Inferior parietal cortex (tissue), 1 donor: ENCODE measurements around the gene CD96.

Source experiments
- DNase-seq: peaks from one replicate; pipeline ENCODE4 v3.0.0-alpha.2; 2016; ENCODE audit errors: extremely low spot score

Gene CD96

DNA sequence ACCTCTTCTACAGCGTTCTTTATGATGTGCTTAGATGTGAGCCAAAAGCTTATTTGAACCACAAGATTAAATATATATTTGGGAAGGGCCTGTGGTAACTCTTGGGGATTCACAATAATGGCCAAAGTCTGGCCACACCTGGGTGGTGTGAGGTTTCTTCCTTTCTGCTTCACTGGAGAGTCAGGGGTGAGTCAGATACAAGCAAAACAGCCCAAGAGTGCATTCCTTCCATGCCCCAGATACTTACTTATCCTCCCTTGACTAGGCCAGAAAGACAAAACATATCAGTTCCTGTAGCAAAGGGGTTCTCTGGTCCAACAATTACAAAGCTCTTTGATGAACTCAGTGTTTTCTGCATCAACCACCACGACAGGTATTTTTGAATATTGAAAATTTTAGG lies 52.2 kb downstream of the CD96 start:
- DNase-seq = no peak

DNA sequence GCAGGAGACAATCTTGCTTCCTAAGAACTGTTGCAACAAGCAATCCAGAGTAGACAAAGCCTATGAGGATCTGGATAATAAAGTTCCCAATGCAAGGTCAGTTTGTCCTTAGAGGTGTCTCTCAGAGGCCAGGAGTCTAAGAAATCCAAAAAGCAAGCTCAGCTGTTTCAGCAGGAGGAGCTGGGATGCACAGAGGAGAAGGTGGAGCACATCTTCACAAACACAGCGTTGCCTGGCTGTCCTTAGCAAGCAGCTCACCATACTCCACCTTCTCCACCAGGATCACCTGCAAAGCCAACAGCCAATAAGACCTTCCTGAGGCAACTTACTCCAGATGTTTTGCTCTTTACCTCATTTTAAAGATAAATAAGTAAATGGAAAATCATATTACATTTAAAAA lies 52.8 kb downstream of the CD96 start:
- no peak for DNase-seq

DNA sequence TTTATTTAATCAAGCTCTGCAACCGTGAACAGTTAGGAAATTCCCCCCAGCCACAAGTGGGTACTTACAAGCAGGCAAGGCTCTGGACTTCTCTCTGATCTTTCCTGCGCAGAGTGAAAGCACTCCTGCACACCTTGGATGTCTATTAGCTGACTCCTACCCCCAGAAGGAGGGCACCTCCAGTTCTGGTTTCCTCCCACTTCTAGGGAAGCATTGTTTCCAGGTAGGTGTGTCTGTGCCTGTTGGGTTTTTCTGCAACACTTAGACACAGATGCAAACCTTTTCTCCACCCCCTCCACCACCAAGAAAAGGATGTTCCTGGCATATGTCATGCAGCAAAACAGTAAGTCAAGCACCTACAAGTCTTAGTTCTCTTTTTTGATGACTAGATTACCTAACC lies 53.2 kb downstream of the CD96 start, which contains the start of gene ZBED2:
ZBED2 (minus strand) TSS at position 115 of the 400 bp plus-strand sequence. CDS start 1,145 bp downstream, outside the sequence.
- no peak for DNase-seq

- DNase-seq = no peak
These were observed 54.3 kb downstream of the CD96 start for GRCh38 chr3:111596328-111596727.

GRCh38 chr3:111598139-111598538 lies 56.1 kb downstream of the CD96 start:
- DNase-seq = no peak

GRCh38 chr3:111598552-111598951 lies 56.6 kb downstream of the CD96 start:
- no peak for DNase-seq

GRCh38 chr3:111601810-111602209 lies 59.8 kb downstream of the CD96 start:
- no peak for DNase-seq

DNA sequence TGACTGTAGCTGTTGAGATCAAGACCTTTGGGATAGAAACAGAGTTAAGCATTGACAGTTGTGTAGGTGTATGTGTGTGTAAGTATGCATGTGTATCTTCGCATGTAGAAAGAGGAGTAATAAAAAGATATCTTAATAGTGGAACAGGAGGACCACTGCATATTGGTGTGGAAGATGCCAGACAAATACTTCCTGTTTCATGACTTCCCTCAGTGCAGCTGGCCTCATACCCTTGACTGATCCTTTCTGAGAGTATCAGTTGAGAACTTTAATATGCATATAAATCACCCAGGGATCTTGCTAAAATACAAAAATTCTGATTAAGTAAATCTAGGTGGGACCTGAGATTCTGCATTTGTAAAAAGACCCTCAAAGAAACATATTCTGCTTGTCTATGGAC lies 61.7 kb downstream of the CD96 start:
- no peak for DNase-seq

DNA sequence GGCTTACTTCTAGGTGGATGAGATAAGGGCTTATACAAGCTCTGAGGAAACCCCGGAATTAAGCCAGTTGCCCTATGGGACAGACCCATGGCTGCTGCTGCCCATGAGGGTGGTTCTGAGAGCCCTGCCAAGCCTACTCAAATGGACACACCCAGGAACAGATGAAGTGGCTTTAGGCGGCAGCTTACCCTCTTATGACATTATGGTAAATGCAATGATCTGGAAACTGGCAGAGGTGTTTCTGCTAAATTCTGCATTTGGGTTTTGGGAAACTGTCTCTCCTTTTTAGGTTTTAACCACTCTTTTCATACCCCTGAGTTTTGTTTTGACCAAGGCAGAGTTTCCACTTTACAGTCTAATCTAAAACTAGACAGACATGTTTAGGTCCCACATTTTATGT lies 62.1 kb downstream of the CD96 start:
- no peak for DNase-seq

- no peak for DNase-seq
These were observed 63.0 kb downstream of the CD96 start for GRCh38 chr3:111605018-111605417.

DNA sequence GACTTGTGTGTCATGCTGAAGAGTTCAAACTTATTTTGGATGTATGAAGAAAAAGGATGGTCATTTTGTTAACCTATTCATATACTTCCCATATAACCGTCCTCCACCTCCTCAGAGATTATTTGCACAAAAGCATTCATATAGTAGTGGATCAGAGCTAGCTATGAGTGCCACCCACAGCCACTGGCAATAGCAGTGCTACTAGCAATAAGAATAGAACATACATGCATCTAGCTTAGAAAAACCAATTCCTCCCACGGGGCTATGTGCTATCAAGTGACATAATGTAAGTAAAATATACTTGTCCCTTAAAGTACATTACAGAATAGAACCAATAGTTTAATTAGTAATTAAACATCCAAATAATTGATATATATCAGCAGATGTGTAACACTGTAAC lies 63.5 kb downstream of the CD96 start:
- DNase-seq = no peak

DNA sequence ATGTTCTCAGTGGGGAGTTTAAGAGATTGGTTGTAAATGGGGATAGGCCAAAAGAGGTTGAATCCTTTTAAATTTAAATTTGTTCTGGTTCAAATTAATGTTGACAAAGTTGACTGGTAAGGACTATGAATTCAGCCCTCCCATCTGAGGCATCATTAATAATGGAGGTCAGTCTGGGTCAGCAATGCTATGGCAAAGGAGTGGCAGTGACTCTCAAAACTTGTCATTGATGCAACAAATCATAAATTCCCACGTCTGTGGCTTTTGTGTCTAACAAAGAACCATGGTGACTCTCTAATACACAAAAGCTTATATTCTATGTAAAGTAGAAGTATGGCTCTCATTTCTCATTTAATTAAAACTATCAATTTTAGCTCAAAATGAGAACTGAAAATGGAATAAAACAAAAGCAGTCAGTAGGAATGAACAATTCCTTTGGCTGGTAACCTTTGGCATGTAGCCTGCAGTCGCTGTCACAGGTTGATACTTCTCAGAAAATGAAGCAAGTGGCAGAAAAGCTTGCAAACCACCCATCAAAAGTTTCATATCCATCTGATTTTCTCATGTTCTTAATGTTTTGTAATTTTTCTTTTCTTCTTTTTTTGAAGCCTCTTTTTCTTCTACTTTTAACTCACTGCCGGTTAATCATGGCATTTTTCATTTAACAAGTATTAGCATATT lies 65.4 kb downstream of the CD96 start:
- no peak for DNase-seq

DNA sequence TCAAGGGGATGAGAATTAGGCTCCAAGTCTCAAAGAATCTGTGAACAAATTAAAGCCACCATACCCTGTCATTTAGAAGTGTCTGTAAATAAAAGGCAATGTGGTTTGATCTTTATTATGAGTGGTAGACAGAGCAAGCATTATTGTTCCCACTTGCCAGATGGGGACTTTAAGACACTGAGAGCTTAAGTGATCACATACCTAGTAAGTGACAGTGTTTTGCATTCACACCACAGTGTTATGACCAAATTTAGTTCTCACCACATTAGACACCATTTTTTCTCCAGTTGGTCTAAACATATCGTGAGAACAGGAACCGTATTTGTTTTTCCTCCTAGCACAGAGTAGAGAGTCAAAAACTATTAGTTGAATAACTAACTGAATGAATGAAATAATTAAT lies 66.4 kb downstream of the CD96 start:
- DNase-seq = no peak

DNA sequence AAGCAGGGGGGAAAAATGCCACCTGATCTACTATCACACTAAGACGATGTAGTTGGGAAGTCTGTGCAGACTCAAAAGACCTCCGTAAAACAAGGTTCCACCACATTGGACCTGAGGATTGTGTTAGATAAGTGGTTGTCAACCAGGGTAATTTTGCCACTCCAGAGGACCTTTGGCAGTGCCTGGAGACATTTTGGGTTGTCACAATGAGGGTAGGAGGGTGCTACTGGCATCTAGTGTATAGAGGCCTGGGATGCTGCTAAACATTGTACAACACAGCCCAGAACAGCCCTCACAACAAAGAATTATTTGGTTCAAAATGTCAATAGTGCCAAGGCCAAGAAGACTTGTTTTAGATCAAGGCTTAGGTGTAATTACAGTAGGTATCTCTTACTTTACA lies 67.7 kb downstream of the CD96 start:
- no peak for DNase-seq

DNA sequence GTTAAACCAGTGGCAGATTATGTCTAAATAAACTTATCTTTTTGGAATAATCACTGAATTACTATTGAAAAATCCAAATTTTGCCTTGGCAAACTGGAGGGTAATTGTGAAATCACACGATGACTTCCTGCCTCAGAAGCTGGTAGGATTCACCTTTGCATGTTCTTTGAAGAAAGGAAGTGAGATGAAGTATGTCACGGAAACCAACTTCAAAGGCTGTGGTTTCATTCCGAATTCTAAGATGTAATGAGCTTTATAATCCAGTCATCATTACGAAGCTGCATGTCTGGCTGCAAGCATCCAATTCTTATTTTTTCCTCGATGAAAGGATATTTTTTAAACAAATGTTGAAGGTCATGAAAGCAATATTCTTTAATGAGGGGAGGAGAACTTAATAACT lies 68.2 kb downstream of the CD96 start:
- no peak for DNase-seq

DNA sequence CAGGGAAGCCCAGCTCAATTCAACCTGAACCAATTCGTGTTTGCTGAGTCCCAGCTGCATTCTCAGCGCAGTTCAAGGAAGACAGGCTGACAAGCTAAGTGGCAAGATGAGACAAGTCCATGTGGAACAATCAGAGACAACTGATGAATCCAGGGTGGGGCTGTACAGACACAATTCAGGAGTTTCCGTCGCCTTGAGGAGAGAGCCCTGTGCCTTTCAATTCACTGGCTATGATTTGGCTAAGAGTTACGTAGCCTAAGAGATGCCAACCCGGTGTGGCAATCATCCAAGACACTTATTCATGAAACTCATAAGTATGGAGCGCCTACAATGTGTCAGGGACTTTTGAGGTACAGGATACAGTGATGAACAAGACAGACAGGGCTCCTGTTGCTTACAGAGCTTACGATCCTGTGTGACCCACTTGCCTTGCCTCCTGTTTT lies 68.6 kb downstream of the CD96 start:
- DNase-seq = no peak

DNA sequence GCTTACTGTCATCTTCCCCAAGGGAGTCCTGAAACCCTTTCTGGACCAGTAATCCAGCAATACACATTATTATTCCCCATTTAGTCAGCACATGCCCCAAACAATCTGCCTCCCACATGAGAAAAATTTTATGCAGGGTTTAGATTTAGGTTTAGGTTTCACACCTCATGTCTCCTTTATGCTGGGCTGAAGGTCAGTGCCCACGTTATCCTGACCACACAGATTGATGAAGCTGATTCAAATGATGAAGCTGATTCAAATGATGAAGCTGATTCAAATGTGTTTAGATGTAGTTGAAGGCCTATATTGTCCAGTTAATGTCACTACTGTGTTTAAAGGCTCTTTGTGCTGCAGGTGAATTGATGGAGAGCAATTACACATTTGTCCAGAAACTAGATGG lies 71.3 kb downstream of the CD96 start:
- DNase-seq = no peak

DNA sequence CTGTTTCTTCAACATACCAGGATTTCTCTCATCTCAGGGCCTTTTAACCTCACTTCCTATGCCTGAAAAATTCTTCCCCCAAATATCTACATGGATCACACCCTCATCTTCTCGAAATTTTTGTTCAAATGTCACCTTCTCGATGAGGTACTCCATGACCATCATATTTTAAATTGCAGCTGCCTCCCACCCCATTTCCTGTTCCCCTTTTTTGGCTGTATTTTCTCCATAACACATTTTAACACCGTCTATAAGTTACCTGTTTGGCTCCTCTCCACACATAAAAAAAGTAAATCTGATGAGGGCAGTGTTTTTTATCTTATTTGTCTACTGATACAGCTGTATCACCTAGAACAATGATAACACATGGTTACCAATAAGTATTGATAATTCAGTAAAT lies 73.9 kb downstream of the CD96 start:
- no peak for DNase-seq

- no peak for DNase-seq
These were observed 74.6 kb downstream of the CD96 start for GRCh38 chr3:111616417-111617105.

- DNase-seq = no peak
These were observed 75.4 kb downstream of the CD96 start for GRCh38 chr3:111617406-111617805.

DNA sequence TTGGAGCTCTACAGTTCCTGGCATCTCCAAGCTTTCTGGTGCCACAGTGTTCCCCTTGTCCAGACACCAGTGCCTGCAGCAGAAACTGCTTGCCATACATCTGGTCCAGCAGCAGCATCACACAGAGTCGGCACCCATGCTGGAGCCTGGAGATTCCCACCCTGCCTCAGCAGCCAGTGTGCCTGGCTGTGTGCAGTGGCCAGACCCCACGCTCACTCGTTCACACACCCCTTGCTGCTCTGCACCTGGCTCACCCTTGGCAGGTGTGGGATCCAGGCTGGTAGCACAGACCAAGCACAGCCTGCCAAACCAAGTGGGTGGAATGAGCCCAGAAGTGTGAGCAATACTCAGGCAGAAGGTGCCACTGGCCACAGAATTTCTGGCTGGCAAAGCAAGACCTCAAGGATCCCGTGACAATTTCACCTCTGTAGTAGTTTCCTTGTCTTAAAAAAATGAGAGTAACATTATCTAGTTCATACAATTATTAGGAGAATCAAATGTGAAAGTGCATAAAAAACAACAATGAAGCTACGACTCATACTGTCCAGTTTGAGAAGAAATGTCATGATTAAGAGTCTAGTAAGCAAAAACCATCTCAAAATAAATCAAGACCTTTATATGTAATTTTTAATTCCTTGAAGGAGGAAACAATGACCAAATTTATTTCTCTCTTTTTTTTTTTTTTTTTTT lies 76.1 kb downstream of the CD96 start:
- DNase-seq = no peak

DNA sequence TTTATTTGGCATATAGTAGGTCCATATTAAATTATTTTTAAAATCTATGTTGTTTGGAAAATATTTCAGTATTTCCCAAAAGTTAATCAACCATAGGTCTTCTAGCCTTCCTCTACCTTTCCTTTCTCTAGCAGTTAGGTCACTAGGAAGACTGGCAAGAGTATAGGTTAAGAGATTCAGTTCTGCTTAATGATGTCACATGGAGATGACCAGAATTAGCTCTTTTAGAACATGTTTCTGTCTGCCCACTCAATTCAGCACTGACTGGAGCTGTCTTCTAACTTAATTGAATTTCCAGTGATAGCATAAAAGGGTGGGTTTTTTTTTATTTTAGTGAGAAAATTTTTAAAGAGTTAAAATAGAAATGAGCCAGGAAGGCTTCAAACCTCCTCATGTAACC lies 76.9 kb downstream of the CD96 start:
- no peak for DNase-seq

GRCh38 chr3:111619833-111620232 lies 77.8 kb downstream of the CD96 start:
- no peak for DNase-seq
